ENCODE data around the gene VAV2. TPM values are rescaled to one million over a fixed set of nuclear protein-coding genes. Genes with fewer than 3 reads are reported as not detected.

Gene VAV2
- total and polyA plus RNA-seq, 9 of the 15 experiments (the other 6 are each of a cell fraction or from before 2014, with no cell fraction given) = 0.01 to 2.7 (median 1.0) TPM; not detected in 1

DNA sequence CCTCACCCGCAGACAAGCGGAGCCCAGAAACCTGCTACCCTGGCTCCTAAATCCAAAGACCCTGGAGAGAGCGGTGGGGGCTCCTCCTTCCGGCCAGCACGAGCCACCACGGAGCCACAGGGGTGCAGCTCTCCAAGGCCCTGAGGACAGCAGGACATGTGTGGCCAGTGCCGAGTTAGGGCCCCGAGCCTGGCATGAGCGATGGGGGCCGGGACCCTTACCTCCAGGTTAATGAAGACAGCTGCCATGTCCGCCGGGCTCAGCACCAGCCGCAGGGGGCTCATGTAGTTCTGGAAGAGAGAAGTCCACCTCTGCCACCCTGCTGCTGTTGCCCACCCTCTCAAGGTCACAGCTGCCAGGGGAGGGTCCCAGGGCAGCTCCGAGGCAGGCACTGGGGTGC is 185.1 kb downstream of the VAV2 start:
- no peak overlapping the region for H3K4me3 ChIP-seq
- no peaks in the 10 kb centered on the region for H3K79me2 ChIP-seq (ENCODE audit: control insufficient read depth, insufficient read depth, low read length)
- BruUV-seq (replicated peaks) = no TSS peak
- no peak for TF ChIP-seq ZNF589 (CRISPR knock-in tag; IDR thresholded peaks at IDR 0.05; ENCODE audit: low read depth)
- no peak for TF ChIP-seq TSC22D4 (tag; IDR thresholded peaks at IDR 0.05)
- no peak for TF ChIP-seq ARID2 (IDR thresholded peaks at IDR 0.05)
- TF ChIP-seq, protein P1, sequence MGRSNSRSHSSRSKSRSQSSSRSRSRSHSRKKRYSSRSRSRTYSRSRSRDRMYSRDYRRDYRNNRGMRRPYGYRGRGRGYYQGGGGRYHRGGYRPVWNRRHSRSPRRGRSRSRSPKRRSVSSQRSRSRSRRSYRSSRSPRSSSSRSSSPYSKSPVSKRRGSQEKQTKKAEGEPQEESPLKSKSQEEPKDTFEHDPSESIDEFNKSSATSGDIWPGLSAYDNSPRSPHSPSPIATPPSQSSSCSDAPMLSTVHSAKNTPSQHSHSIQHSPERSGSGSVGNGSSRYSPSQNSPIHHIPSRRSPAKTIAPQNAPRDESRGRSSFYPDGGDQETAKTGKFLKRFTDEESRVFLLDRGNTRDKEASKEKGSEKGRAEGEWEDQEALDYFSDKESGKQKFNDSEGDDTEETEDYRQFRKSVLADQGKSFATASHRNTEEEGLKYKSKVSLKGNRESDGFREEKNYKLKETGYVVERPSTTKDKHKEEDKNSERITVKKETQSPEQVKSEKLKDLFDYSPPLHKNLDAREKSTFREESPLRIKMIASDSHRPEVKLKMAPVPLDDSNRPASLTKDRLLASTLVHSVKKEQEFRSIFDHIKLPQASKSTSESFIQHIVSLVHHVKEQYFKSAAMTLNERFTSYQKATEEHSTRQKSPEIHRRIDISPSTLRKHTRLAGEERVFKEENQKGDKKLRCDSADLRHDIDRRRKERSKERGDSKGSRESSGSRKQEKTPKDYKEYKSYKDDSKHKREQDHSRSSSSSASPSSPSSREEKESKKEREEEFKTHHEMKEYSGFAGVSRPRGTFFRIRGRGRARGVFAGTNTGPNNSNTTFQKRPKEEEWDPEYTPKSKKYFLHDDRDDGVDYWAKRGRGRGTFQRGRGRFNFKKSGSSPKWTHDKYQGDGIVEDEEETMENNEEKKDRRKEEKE (IDR thresholded peaks at IDR 0.05; ENCODE audit: borderline replicate concordance in 1 of 2, control insufficient read depth in 1 of 2, low read depth in 2 of 2, low read length in 1 of 2) = no peak
- TF ChIP-seq, protein P2, sequence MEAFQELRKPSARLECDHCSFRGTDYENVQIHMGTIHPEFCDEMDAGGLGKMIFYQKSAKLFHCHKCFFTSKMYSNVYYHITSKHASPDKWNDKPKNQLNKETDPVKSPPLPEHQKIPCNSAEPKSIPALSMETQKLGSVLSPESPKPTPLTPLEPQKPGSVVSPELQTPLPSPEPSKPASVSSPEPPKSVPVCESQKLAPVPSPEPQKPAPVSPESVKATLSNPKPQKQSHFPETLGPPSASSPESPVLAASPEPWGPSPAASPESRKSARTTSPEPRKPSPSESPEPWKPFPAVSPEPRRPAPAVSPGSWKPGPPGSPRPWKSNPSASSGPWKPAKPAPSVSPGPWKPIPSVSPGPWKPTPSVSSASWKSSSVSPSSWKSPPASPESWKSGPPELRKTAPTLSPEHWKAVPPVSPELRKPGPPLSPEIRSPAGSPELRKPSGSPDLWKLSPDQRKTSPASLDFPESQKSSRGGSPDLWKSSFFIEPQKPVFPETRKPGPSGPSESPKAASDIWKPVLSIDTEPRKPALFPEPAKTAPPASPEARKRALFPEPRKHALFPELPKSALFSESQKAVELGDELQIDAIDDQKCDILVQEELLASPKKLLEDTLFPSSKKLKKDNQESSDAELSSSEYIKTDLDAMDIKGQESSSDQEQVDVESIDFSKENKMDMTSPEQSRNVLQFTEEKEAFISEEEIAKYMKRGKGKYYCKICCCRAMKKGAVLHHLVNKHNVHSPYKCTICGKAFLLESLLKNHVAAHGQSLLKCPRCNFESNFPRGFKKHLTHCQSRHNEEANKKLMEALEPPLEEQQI (IDR thresholded peaks at IDR 0.05) = no peak
- TF ChIP-seq ZNF766 (CRISPR knock-in tag; conservative IDR thresholded peaks at IDR 0.05) = no peak
- no peak for TF ChIP-seq ZNF584 (CRISPR knock-in tag; IDR thresholded peaks at IDR 0.05; ENCODE audit: low read depth)
- TF ChIP-seq MXI1 (IDR thresholded peaks at IDR 0.05; ENCODE audit: low read depth, low read length) = no peak
- TF ChIP-seq GABPB2 (CRISPR knock-in tag; conservative IDR thresholded peaks at IDR 0.05) = no peak
- peaks cover 27% of the 10 kb centered on the region for H4K20me1 ChIP-seq (replicated peaks; ENCODE audit: control insufficient read depth, insufficient read depth, low read length)
- DNase-seq (ENCODE audit: extremely low read depth in 1 of 4, low spot score in 3 of 4) = no peak
- H3K4me1 ChIP-seq (replicated peaks in 1 of 2; ENCODE audit: control insufficient read depth in 2 of 2, insufficient read depth in 2 of 2, low read length in 2 of 2) = peaks cover 0 to 4% of the 10 kb centered on the region in 2 experiments; a peak in 1 of 5 replicates
- POLR2A ChIA-PET = interaction anchor here (0.6 to 0.8 kb wide), 3 partner anchors 11 to 327 kb away, joined by 3 read pairs; no protein-coding TSS in a partner anchor
- H3K36me3 ChIP-seq (ENCODE audit: control insufficient read depth, insufficient read depth, low read length) = no peaks in the 10 kb centered on the region
- CTCF ChIA-PET (ENCODE audit: low intra/inter-chr PET ratio) = no interaction called here
- H3K27ac ChIP-seq (ENCODE audit: extremely low read depth, low read depth, low read length) = no peak overlapping the region
- peaks cover 12 to 89% of the 10 kb centered on the region in 2 experiments; a peak in 4 of 5 replicates for H3K27me3 ChIP-seq (ENCODE audit: control insufficient read depth in 2 of 2, insufficient read depth in 2 of 2, low read length in 2 of 2)
- no peak for ATAC-seq
- no peak for FAIRE-seq
- in situ Hi-C loops (cut with MboI) = no loop called here
- no peak overlapping the region for H3K9ac ChIP-seq (ENCODE audit: insufficient read depth in 1 of 2, low read depth in 2 of 2, low read length in 2 of 2)
- intact Hi-C loops (cut with micrococcal nuclease) = no loop called here
- H3K9me1 ChIP-seq (ENCODE audit: control insufficient read depth, insufficient read depth, low read length) = no peaks in the 10 kb centered on the region
- WGBS (ENCODE audit: insufficient coverage, low coverage, missing lambda C conversion rate) = 8% methylated on average over 10 of the region's 14 CpGs
- H3K4me2 ChIP-seq (ENCODE audit: insufficient read depth, low read length) = no peak overlapping the region
- no peaks in the 10 kb centered on the region for H3K9me3 ChIP-seq (replicated peaks; ENCODE audit: control insufficient read depth, insufficient read depth, low read depth, low read length)
- no peak overlapping the region for H2AFZ ChIP-seq (ENCODE audit: low read depth, low read length)

All from K562 (cell line).